A673 (cell line): Measurements from ENCODE around the gene MTF1. TPM values are rescaled to one million over a fixed set of nuclear protein-coding genes. Genes with fewer than 3 reads are reported as not detected.

Experiments
- BruUV-seq: library from RNA; stranded (reverse); fragments of 400-500 nt; replicated peaks from 2 replicates; lab custom pipeline; 2021; lab: Mats Ljungman, UMichigan
- CTCF ChIA-PET: fragments of 300-600 bp; sonication (Branson Sonifier 250); formaldehyde crosslinking; loops from one replicate; lab custom pipeline; 2022; ENCODE audit warnings: antibody characterized with exemption; lab: Charles Lee
- POLR2A ChIA-PET: fragments of 300-600 bp; sonication (Branson Sonifier 250); formaldehyde crosslinking; loops from one replicate; lab custom pipeline; 2022; ENCODE audit warnings: antibody characterized with exemption; ENCODE audit not compliant: low non-redundant PET; lab: Charles Lee
- DNase-seq: peaks from one replicate; pipeline ENCODE4 v3.0.0-alpha.2; 2015; ENCODE audit warnings: low spot score
- H3K27ac ChIP-seq: fragments of 200-600 bp; sonication (generic); 2 replicates; pipeline ENCODE4 v1.5.1; 2016; ENCODE audit warnings: mixed run types, low read depth, mild to moderate bottlenecking, mixed read lengths, antibody characterized with exemption, low read length; ENCODE audit not compliant: poor library complexity, severe bottlenecking
- H3K27me3 ChIP-seq: fragments of 200-600 bp; sonication (generic); replicated peaks from 2 replicates; pipeline ENCODE4 v1.6.1; 2017; ENCODE audit warnings: mixed run types, low read depth, mild to moderate bottlenecking, mixed read lengths, antibody characterized with exemption, low read length; ENCODE audit not compliant: insufficient read depth, poor library complexity
- H3K36me3 ChIP-seq: fragments of 200-600 bp; sonication (generic); 2 replicates; pipeline ENCODE4 v1.6.1; 2016; ENCODE audit warnings: mixed run types, mild to moderate bottlenecking, mixed read lengths, antibody characterized with exemption, low read length; ENCODE audit not compliant: insufficient read depth, poor library complexity, severe bottlenecking
- H3K4me1 ChIP-seq: fragments of 200-600 bp; sonication (generic); 2 replicates; pipeline ENCODE4 v1.6.1; 2017; ENCODE audit warnings: mixed run types, mild to moderate bottlenecking, mixed read lengths, antibody characterized with exemption, low read length; ENCODE audit not compliant: insufficient read depth, poor library complexity, severe bottlenecking
- H3K4me3 ChIP-seq: fragments of 200-600 bp; sonication (generic); 2 replicates; pipeline ENCODE4 v1.5.1; 2016; ENCODE audit warnings: low read depth, mixed run types, mild to moderate bottlenecking, mixed read lengths, low read length; ENCODE audit not compliant: poor library complexity, severe bottlenecking
- H3K9me3 ChIP-seq: fragments of 200-600 bp; sonication (generic); 2 replicates; pipeline ENCODE4 v1.6.1; 2016; ENCODE audit warnings: mixed run types, low read depth, mild to moderate bottlenecking, mixed read lengths, antibody characterized with exemption, low read length; ENCODE audit not compliant: poor library complexity, severe bottlenecking
- EZH2 ChIP-seq: fragments of 200-600 bp; sonication (generic); IDR thresholded peaks from 2 replicates; pipeline ENCODE4 v1.6.1; 2017; ENCODE audit warnings: borderline replicate concordance, low read depth, mild to moderate bottlenecking, mixed read lengths, antibody characterized with exemption, low read length; ENCODE audit not compliant: poor library complexity, severe bottlenecking
- intact Hi-C: fragments of 100-400 bp; cut with micrococcal nuclease; formaldehyde crosslinking; loops from one replicate; pipeline ENCODE4 v1.10.0; 2022; ENCODE audit not compliant: unreplicated experiment
- total RNA-seq: library from RNA; stranded (reverse); gene quantifications from 2 replicates; pipeline ENCODE4 v1.2.3, GENCODE V29; 2021
- TF ChIP-seq, protein P1 (sequence below): fragments of 300-800, 200-600 bp; sonication (generic); conservative IDR thresholded peaks from 2 replicates; pipeline ENCODE4 v1.5.1; 2017; ENCODE audit warnings: low read depth, mild to moderate bottlenecking, antibody characterized with exemption, low read length, moderate library complexity, mixed read lengths

MTF1 gene
- total RNA-seq, 1 experiment from 2014 or later: 19.8 TPM

DNA sequence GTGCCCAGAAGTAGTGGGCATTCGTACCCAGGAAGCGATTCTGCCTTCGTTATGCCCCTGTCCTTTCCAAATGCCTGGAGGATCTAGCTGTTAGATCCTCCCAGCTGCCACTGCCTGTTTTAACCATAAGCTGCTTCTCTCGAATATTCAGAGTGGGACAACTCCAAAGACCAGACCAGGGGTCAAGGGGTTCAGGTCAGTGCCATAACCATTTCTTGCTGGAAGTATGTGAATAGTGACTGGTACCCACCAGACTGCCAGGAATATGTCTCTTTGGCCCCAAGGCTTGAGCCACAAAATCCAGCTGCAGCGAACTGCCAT is 914 bp upstream of the MTF1 start:
- CTCF ChIA-PET: interaction anchor here (0.7 to 2.0 kb wide), 5 partner anchors 13 to 129 kb away, joined by 3 to 10 read pairs (median 5); partner anchors contain the start of genes C1orf122 and YRDC
- Histone ChIP-seq H3K9me3 (no peaks in the 10 kb centered on the region), H3K4me3 (peak overlapping the region; percentile 90), H3K27me3 (no peaks in the 10 kb centered on the region), H3K27ac (peak overlapping the region; percentile 90), H3K36me3 (peaks cover 14% of the 10 kb centered on the region), H3K4me1 (peaks cover 10% of the 10 kb centered on the region)
- no TSS peak for BruUV-seq
- intact Hi-C loops: no loop called here
- TF ChIP-seq, protein P1, sequence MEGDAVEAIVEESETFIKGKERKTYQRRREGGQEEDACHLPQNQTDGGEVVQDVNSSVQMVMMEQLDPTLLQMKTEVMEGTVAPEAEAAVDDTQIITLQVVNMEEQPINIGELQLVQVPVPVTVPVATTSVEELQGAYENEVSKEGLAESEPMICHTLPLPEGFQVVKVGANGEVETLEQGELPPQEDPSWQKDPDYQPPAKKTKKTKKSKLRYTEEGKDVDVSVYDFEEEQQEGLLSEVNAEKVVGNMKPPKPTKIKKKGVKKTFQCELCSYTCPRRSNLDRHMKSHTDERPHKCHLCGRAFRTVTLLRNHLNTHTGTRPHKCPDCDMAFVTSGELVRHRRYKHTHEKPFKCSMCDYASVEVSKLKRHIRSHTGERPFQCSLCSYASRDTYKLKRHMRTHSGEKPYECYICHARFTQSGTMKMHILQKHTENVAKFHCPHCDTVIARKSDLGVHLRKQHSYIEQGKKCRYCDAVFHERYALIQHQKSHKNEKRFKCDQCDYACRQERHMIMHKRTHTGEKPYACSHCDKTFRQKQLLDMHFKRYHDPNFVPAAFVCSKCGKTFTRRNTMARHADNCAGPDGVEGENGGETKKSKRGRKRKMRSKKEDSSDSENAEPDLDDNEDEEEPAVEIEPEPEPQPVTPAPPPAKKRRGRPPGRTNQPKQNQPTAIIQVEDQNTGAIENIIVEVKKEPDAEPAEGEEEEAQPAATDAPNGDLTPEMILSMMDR: peak; percentile 21; the same call in 1 of the 2 replicates
- no peak for TF ChIP-seq EZH2
- DNase-seq: no peak
- POLR2A ChIA-PET: no interaction called here

GRCh38 chr1:37858931-37859506 is 373 bp downstream of the MTF1 start:
- intact Hi-C loops: loop anchor here (5.0 kb wide), 1 partner anchor 52 kb away; the partner anchor contains the start of genes C1orf122 and YRDC
- TSS peak; percentile 60 for BruUV-seq
- ChIA-PET POLR2A (no interaction called here), CTCF (interaction anchor here (1.2 to 2.0 kb wide), 4 partner anchors 14 to 131 kb away, joined by 4 to 10 read pairs (median 4); partner anchors contain the start of genes C1orf122 and YRDC)
- H3K27ac ChIP-seq: peak overlapping the region; percentile 90
- no peaks in the 10 kb centered on the region for H3K27me3 ChIP-seq
- peaks cover 20% of the 10 kb centered on the region for H3K36me3 ChIP-seq
- no peaks in the 10 kb centered on the region for H3K9me3 ChIP-seq
- H3K4me3 ChIP-seq: peak overlapping the region; percentile 90
- H3K4me1 ChIP-seq: peaks cover 10% of the 10 kb centered on the region
- DNase-seq: no peak
- TF ChIP-seq, protein P1: no peak
- no peak for TF ChIP-seq EZH2

GRCh38 chr1:37854406-37854805 is 5.0 kb downstream of the MTF1 start:
- no peak for TF ChIP-seq EZH2
- TF ChIP-seq, protein P1: no peak
- ChIA-PET CTCF (no interaction called here), POLR2A (no interaction called here)
- Histone ChIP-seq H3K9me3 (no peaks in the 10 kb centered on the region), H3K4me1 (peaks cover 10% of the 10 kb centered on the region), H3K27ac (no peak overlapping the region), H3K4me3 (no peak overlapping the region), H3K27me3 (no peaks in the 10 kb centered on the region), H3K36me3 (peaks cover 20% of the 10 kb centered on the region)
- BruUV-seq: no TSS peak
- no peak for DNase-seq
- intact Hi-C loops: no loop called here
